Nephron (organoid): ENCODE data around the gene TCF20.
A peak's percentile ranks its signal among the peaks of the same experiment; 100 is the strongest.

Experiments used
- H3K27ac Mint-ChIP-seq, 3 experiments: 2 replicates each; pipeline ENCODE4 v1.8.0; 2020; ENCODE audit warnings: mixed read lengths in 3 of 3, mild to moderate bottlenecking in 2 of 3, moderate library complexity in 1 of 3
- H3K27me3 Mint-ChIP-seq: 2 replicates; pipeline ENCODE4 v1.8.0; 2021; ENCODE audit warnings: low read depth, mild to moderate bottlenecking, moderate library complexity, mixed read lengths
- H3K36me3 Mint-ChIP-seq: 2 replicates; pipeline ENCODE4 v1.8.0; 2020; ENCODE audit warnings: low read depth, mixed read lengths
- H3K4me1 Mint-ChIP-seq: 2 replicates; pipeline ENCODE4 v1.8.0; 2020; ENCODE audit warnings: mixed read lengths
- H3K4me3 Mint-ChIP-seq, 3 experiments: 2 replicates each; pipeline ENCODE4 v1.8.0; 2020; ENCODE audit warnings: mild to moderate bottlenecking in 3 of 3, mixed read lengths in 3 of 3, moderate library complexity in 2 of 3
- H3K9me3 Mint-ChIP-seq: 2 replicates; pipeline ENCODE4 v1.8.0; 2020; ENCODE audit warnings: mixed read lengths
- TF ChIP-seq, protein P1 (sequence below), 3 experiments: fragments of 200-600 bp; sonication (generic); IDR thresholded peaks; one replicate each; pipeline ENCODE4 v1.5.0; 2021; ENCODE audit warnings: antibody characterized with exemption in 3 of 3; ENCODE audit not compliant: unreplicated experiment in 3 of 3

The TCF20 gene

DNA sequence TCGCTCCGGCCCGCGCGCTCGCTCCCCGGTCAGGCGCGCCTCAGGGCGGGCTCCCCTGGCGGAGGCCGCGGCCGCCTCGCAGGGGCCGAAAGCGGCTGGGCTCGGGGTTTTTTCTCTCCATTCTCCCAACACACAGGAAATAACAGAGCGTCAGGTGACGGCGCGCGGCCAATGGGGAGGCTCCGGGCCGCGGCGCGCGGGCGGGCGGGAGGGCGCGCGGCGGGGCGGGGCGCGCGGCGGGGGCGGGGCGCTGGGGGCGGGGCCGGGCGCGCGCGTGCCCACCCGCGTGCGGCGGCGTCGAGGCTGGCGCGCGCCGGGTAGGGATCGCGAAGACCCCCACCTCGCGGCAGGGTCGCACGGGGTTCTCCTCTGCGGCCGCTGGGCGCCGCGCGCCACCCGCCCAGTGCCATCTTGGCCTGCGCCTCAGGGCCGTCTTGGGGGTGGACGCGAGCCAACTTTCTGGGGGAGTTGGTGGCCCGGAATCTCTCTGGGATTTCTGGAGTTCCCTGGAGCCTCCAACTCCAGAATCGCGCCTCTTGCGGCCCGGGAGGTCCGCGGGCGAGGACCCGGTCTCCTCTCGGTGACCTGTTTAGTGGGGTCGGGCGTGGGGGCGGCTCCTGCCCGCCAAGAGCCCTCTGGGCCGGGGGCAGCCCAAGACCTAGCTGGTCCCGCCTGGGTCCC, at the start of gene TCF20:
Gene TCF20 (minus strand): TSS at position 144 of the 681 bp plus-strand sequence. CDS start 55,348 bp downstream, outside the sequence.
- TF ChIP-seq, protein P1, sequence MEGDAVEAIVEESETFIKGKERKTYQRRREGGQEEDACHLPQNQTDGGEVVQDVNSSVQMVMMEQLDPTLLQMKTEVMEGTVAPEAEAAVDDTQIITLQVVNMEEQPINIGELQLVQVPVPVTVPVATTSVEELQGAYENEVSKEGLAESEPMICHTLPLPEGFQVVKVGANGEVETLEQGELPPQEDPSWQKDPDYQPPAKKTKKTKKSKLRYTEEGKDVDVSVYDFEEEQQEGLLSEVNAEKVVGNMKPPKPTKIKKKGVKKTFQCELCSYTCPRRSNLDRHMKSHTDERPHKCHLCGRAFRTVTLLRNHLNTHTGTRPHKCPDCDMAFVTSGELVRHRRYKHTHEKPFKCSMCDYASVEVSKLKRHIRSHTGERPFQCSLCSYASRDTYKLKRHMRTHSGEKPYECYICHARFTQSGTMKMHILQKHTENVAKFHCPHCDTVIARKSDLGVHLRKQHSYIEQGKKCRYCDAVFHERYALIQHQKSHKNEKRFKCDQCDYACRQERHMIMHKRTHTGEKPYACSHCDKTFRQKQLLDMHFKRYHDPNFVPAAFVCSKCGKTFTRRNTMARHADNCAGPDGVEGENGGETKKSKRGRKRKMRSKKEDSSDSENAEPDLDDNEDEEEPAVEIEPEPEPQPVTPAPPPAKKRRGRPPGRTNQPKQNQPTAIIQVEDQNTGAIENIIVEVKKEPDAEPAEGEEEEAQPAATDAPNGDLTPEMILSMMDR (IDR thresholded peaks at IDR 0.05; ENCODE audit: unreplicated experiment in 3 of 3), result no peak
- Mint-ChIP-seq H3K9me3 (no peaks in the 10 kb centered on the region), H3K27ac (peak within 1 kb of the TSS; percentile 58 to 71 (median 67)), H3K27me3 (peaks cover 19% of the 10 kb centered on the region), H3K36me3 (no peaks in the 10 kb centered on the region), H3K4me1 (peaks cover 22% of the 10 kb centered on the region), H3K4me3 (peak within 1 kb of the TSS; percentile 90 to 99 (median 96))

DNA sequence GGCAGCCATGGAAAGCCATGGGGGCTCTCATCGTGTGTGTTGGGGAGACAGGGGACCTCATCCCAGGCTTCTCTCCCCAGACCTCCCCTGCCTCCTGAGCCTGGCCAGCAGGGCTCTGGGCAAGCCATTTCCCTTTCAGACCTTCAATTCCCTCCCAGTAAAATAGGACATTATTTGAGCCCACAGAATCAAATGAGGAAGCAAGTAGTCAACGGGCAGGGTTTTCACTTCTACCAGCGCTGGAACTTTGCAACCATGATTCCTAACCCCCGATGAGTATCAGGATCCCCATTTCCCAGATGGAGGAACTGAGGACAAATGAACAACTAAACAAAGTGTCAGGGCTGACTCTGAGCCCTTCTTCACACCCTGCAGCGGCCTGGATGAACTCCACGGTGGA, 48.9 kb upstream of the TCF20 start:
- Mint-ChIP-seq H3K4me3 (no peak overlapping the region), H3K27ac (no peak overlapping the region), H3K27me3 (peaks cover 61% of the 10 kb centered on the region), H3K9me3 (no peaks in the 10 kb centered on the region), H3K36me3 (peaks cover under 1% of the 10 kb centered on the region), H3K4me1 (peaks cover 50% of the 10 kb centered on the region)
- TF ChIP-seq, protein P1 (IDR thresholded peaks at IDR 0.05; ENCODE audit: unreplicated experiment in 3 of 3), result no peak

- no peaks in the 10 kb centered on the region for H3K9me3 Mint-ChIP-seq
Measured at GRCh38 chr22:42318967-42319366, 48.5 kb upstream of the TCF20 start.

DNA sequence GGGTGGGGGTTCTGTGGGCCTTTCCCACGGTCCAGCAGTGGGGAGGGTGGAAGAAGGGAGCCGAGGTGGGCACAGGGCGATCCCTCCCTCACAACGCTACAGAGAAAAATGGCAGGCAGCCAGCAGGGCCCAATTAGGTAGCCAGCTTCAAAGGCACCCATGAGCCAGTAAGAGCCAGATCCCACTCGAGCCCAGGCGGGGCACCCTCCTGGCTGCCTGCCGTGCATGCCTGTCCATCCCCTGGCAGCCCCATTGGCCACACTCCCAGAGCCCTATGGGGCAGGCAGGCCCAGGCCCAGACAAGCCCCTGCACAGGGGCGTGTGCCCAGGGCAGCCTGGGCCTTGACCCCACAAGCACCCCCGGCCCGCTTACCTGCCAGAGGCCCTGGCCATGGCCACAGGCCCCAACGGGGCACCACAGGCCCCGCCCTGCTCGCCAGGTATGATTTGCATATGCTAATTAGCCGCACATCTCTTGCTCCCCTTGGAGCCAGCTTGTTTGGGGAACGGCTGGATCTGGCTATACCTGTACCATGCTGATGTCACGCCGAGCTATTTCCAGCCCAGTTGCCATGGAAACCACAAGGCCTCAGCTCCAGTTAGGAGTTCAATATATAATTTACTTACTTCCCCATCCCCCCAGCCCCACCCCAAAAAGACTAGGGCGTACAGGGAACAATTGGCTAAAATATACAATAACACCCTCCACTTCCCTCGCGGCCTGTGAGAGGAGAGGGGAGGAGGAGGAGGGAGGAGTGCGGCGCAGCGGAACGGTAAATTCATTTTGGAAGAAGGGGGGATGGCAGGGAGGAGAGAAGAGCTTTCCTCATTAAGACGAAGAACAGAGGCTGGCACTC, 47.5 kb upstream of the TCF20 start:
- peak overlapping the region in 1 of 3 experiments; percentile 9 for H3K27ac Mint-ChIP-seq
- H3K4me1 Mint-ChIP-seq, result peaks cover 58% of the 10 kb centered on the region
- no peaks in the 10 kb centered on the region for H3K36me3 Mint-ChIP-seq
- H3K4me3 Mint-ChIP-seq, result no peak overlapping the region
- H3K27me3 Mint-ChIP-seq, result peaks cover 63% of the 10 kb centered on the region
- TF ChIP-seq, protein P1 (IDR thresholded peaks at IDR 0.05; ENCODE audit: unreplicated experiment in 3 of 3), result no peak
- H3K9me3 Mint-ChIP-seq, result no peaks in the 10 kb centered on the region

More at GRCh38 chr22:42318967-42319366, 48.5 kb upstream of the TCF20 start:
- Mint-ChIP-seq H3K27ac (no peak overlapping the region), H3K4me1 (peaks cover 54% of the 10 kb centered on the region), H3K4me3 (no peak overlapping the region), H3K27me3 (peaks cover 60% of the 10 kb centered on the region), H3K36me3 (no peaks in the 10 kb centered on the region)
- TF ChIP-seq, protein P1 (IDR thresholded peaks at IDR 0.05; ENCODE audit: unreplicated experiment in 3 of 3), result no peak

DNA sequence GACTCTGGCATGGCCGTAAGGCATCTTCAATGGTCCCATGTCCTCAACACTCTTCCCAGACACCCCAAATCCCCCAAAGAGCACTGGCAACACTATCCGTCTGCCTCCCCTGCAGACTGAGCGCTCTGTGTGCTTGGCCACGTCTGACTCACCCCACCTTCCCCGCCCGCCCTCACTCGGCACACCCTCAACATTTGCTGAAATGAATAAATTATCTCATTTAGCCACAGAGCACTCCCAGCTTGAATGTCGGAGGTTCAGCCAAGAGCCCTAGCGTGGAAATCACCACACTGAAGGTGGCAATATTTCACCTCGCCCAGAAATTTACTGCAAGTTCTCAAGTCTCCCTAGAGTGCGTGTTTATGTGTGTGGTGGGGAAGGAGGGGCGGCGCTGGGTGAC, 46.6 kb upstream of the TCF20 start:
- Mint-ChIP-seq H3K27me3 (peaks cover 66% of the 10 kb centered on the region), H3K9me3 (no peaks in the 10 kb centered on the region), H3K4me1 (peaks cover 52% of the 10 kb centered on the region), H3K36me3 (no peaks in the 10 kb centered on the region), H3K4me3 (no peak overlapping the region), H3K27ac (peak overlapping the region in 2 of 3 experiments; percentile 3 to 14)
- TF ChIP-seq, protein P1 (IDR thresholded peaks at IDR 0.05; ENCODE audit: unreplicated experiment in 3 of 3), result no peak
